Esophagus muscularis mucosa (tissue), 4 donors: ENCODE results near the gene PITPNM1. TPM values are rescaled to one million over a fixed set of nuclear protein-coding genes. Genes with fewer than 3 reads are reported as not detected.

Experiments
- DNase-seq: peaks from one replicate; pipeline ENCODE4 v3.0.0-alpha.2; 2017; ENCODE audit errors: extremely low spot score
- H3K27ac ChIP-seq, 4 donors: fragments of 200-600 bp; sonication (generic); replicated peaks in 1 of 4; 1 replicate in 3 of 4; 2 replicates in 1 of 4; pipeline ENCODE4 v1.5.1; 2016 to 2019; ENCODE audit warnings: mild to moderate bottlenecking in 1 of 4
- H3K27me3 ChIP-seq, 4 donors: fragments of 200-600 bp; sonication (generic); one replicate each; pipeline versions ENCODE4 v1.5.1 to v1.6.0; 2016 to 2019
- H3K36me3 ChIP-seq, 4 donors: fragments of 200-600 bp; sonication (generic); one replicate each; pipeline ENCODE4 v1.5.1; 2016 to 2019
- H3K4me1 ChIP-seq, 4 donors: fragments of 200-600 bp; sonication (generic); one replicate each; pipeline ENCODE4 v1.5.1; 2016 to 2019
- H3K4me3 ChIP-seq, 4 donors: fragments of 200-600 bp; sonication (generic); 1 replicate in 2 of 4; 2 replicates in 2 of 4; pipeline ENCODE4 v1.5.1; 2016 to 2019; ENCODE audit warnings: mild to moderate bottlenecking in 4 of 4, moderate library complexity in 1 of 4
- H3K9me3 ChIP-seq, 4 donors: fragments of 200-600 bp; sonication (generic); 1 replicate in 3 of 4; 2 replicates in 1 of 4; pipeline ENCODE4 v1.5.1; 2016 to 2019
- EP300 ChIP-seq: sonication (generic); formaldehyde crosslinking; IDR thresholded peaks from one replicate; pipeline ENCODE4 v1.6.1; 2017; ENCODE audit warnings: antibody characterized with exemption
- POLR2A ChIP-seq: fragments of 450-650 bp; IDR thresholded peaks from one replicate; pipeline ENCODE4 v1.6.1; 2017; ENCODE audit warnings: antibody characterized with exemption, moderate library complexity, mild to moderate bottlenecking, low read depth
- POLR2AphosphoS5 ChIP-seq, 2 donors: sonication (generic); formaldehyde crosslinking; IDR thresholded peaks; one replicate each; pipeline ENCODE4 v1.6.1; 2017; ENCODE audit warnings: antibody characterized with exemption in 2 of 2
- whole genome bisulfite sequencing: methylation state at CpG from one replicate; pipeline ENCODE4 v1.1.5; 2018; 5-methylcytosine and 5-hydroxymethylcytosine counted together
- intact Hi-C: fragments of 100-400 bp; cut with DNase I; formaldehyde crosslinking; loops from one replicate; pipeline ENCODE4 v1.15.1; 2023
- total RNA-seq, 4 donors: library from RNA; depleted of rRNA; stranded (reverse); fragments of >200 nt; gene quantifications; one replicate each; pipeline versions ENCODE4 v1.1.0 to v1.2.1, GENCODE V29; 2016
- TF ChIP-seq, protein P1 (sequence below), 3 experiments: fragments of 200-600 bp in 2 of 3; fragments of 450-650 bp in 1 of 3; sonication (generic) in 2 of 3; IDR thresholded peaks; one replicate each; pipeline ENCODE4 v1.5.1; 2017 to 2019; ENCODE audit warnings: antibody characterized with exemption in 3 of 3, mild to moderate bottlenecking in 2 of 3, moderate library complexity in 1 of 3

PITPNM1 gene
- total RNA-seq, 4 donors from 2014 or later = 11.6 to 23.6 (median 15.3) TPM

- no peaks in the 10 kb centered on the region for H3K9me3 ChIP-seq
- H3K27ac ChIP-seq = no peak overlapping the region
- H3K27me3 ChIP-seq = no peaks in the 10 kb centered on the region
- H3K4me1 ChIP-seq = peaks cover 0 to 9% (median 0%) of the 10 kb centered on the region in 4 donors
- H3K36me3 ChIP-seq = no peaks in the 10 kb centered on the region
- 57% methylated on average over 1 of the region's 6 CpGs for WGBS
- no peak for DNase-seq
- intact Hi-C loops = no loop called here
- H3K4me3 ChIP-seq = no peak overlapping the region
- TF ChIP-seq POLR2A (no peak), POLR2AphosphoS5 (IDR thresholded peaks at IDR 0.05) (no peak)
- TF ChIP-seq, protein P1, sequence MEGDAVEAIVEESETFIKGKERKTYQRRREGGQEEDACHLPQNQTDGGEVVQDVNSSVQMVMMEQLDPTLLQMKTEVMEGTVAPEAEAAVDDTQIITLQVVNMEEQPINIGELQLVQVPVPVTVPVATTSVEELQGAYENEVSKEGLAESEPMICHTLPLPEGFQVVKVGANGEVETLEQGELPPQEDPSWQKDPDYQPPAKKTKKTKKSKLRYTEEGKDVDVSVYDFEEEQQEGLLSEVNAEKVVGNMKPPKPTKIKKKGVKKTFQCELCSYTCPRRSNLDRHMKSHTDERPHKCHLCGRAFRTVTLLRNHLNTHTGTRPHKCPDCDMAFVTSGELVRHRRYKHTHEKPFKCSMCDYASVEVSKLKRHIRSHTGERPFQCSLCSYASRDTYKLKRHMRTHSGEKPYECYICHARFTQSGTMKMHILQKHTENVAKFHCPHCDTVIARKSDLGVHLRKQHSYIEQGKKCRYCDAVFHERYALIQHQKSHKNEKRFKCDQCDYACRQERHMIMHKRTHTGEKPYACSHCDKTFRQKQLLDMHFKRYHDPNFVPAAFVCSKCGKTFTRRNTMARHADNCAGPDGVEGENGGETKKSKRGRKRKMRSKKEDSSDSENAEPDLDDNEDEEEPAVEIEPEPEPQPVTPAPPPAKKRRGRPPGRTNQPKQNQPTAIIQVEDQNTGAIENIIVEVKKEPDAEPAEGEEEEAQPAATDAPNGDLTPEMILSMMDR (IDR thresholded peaks at IDR 0.05) = no peak
Measured at GRCh38 chr11:67541198-67541597, 36.0 kb upstream of the PITPNM1 start.

- H3K4me1 ChIP-seq = peaks cover 0 to 1% (median 0%) of the 10 kb centered on the region in 4 donors
- no peaks in the 10 kb centered on the region for H3K36me3 ChIP-seq
- no peak for DNase-seq
- no peak overlapping the region for H3K27ac ChIP-seq
- H3K4me3 ChIP-seq = no peak overlapping the region
- intact Hi-C loops = no loop called here
- TF ChIP-seq POLR2A = no peak
- TF ChIP-seq POLR2AphosphoS5 (IDR thresholded peaks at IDR 0.05) = no peak
- TF ChIP-seq EP300 = no peak
- TF ChIP-seq, protein P1 (IDR thresholded peaks at IDR 0.05) = no peak
- no peaks in the 10 kb centered on the region for H3K27me3 ChIP-seq
- WGBS = 90% methylated on average over 4 of the region's 4 CpGs
- no peaks in the 10 kb centered on the region for H3K9me3 ChIP-seq
Measured at GRCh38 chr11:67539550-67539949, 34.4 kb upstream of the PITPNM1 start.

- H3K4me3 ChIP-seq = no peak overlapping the region
- TF ChIP-seq, protein P1 (IDR thresholded peaks at IDR 0.05) = no peak
- TF ChIP-seq POLR2AphosphoS5 (IDR thresholded peaks at IDR 0.05) (no peak), EP300 (no peak), POLR2A (no peak)
- H3K4me1 ChIP-seq = no peaks in the 10 kb centered on the region
- no peak for DNase-seq
- H3K27ac ChIP-seq = no peak overlapping the region
- intact Hi-C loops = no loop called here
- H3K36me3 ChIP-seq = no peaks in the 10 kb centered on the region
- no peaks in the 10 kb centered on the region for H3K9me3 ChIP-seq
- 90% methylated on average over 10 of the region's 10 CpGs for WGBS
- no peaks in the 10 kb centered on the region for H3K27me3 ChIP-seq
Measured at GRCh38 chr11:67538823-67539505, 33.8 kb upstream of the PITPNM1 start.

- TF ChIP-seq, protein P1 (IDR thresholded peaks at IDR 0.05) = no peak
- TF ChIP-seq POLR2A = no peak
- no peak for TF ChIP-seq POLR2AphosphoS5 (IDR thresholded peaks at IDR 0.05)
- TF ChIP-seq EP300 = no peak
- intact Hi-C loops = no loop called here
- WGBS = 69% methylated on average over 6 of the region's 6 CpGs
Measured at GRCh38 chr11:67538306-67538705, 33.1 kb upstream of the PITPNM1 start.

GRCh38 chr11:67535561-67535960, 30.4 kb upstream of the PITPNM1 start:
- Histone ChIP-seq H3K36me3 (no peaks in the 10 kb centered on the region), H3K27ac (no peak overlapping the region), H3K27me3 (no peaks in the 10 kb centered on the region), H3K4me3 (no peak overlapping the region), H3K4me1 (no peaks in the 10 kb centered on the region), H3K9me3 (no peaks in the 10 kb centered on the region)
- TF ChIP-seq, protein P1 (IDR thresholded peaks at IDR 0.05) = no peak
- TF ChIP-seq EP300 (no peak), POLR2AphosphoS5 (IDR thresholded peaks at IDR 0.05) (no peak)
- no peak for DNase-seq
- intact Hi-C loops = no loop called here
- WGBS = 82% methylated on average over 1 of the region's 1 CpG

More at GRCh38 chr11:67538306-67538705, 33.1 kb upstream of the PITPNM1 start:
- Histone ChIP-seq H3K4me1 (no peaks in the 10 kb centered on the region), H3K27ac (no peak overlapping the region), H3K4me3 (no peak overlapping the region), H3K27me3 (no peaks in the 10 kb centered on the region), H3K36me3 (no peaks in the 10 kb centered on the region), H3K9me3 (no peaks in the 10 kb centered on the region)
- no peak for DNase-seq
